Hepatocyte (in vitro differentiated cells): ENCODE measurements around the gene NRCAM. TPM values are rescaled to one million over a fixed set of nuclear protein-coding genes. Genes with fewer than 3 reads are reported as not detected.

ENCODE experiments used
- DNase-seq: peaks from one replicate; pipeline ENCODE4 v3.0.0-alpha.2; 2016; ENCODE audit warnings: low spot score
- H2AFZ ChIP-seq: fragments of 200-600 bp; sonication (generic); 2 replicates; pipeline ENCODE4 v1.6.0; 2016; ENCODE audit warnings: antibody characterized with exemption, mild to moderate bottlenecking
- H3K27ac ChIP-seq: fragments of 200-600 bp; sonication (generic); 2 replicates; pipeline ENCODE4 v1.5.1; 2016; ENCODE audit warnings: mild to moderate bottlenecking
- H3K27me3 ChIP-seq: fragments of 200-600 bp; sonication (generic); 2 replicates; pipeline ENCODE4 v1.6.1; 2016
- H3K36me3 ChIP-seq: fragments of 200-600 bp; sonication (generic); replicated peaks from 2 replicates; pipeline ENCODE4 v1.5.1; 2016; ENCODE audit warnings: low read depth; ENCODE audit not compliant: insufficient read depth
- H3K4me1 ChIP-seq: fragments of 200-600 bp; sonication (generic); 2 replicates; pipeline ENCODE4 v1.5.1; 2016; ENCODE audit warnings: mild to moderate bottlenecking, moderate library complexity; ENCODE audit not compliant: insufficient read depth
- H3K4me2 ChIP-seq: fragments of 200-600 bp; sonication (generic); 2 replicates; pipeline ENCODE4 v1.6.0; 2016
- H3K4me3 ChIP-seq: fragments of 200-600 bp; sonication (generic); 2 replicates; pipeline ENCODE4 v1.5.1; 2016; ENCODE audit warnings: mild to moderate bottlenecking
- H3K79me2 ChIP-seq: fragments of 200-600 bp; sonication (generic); 2 replicates; pipeline ENCODE4 v1.6.0; 2017; ENCODE audit warnings: mild to moderate bottlenecking
- H3K9me2 ChIP-seq: fragments of 200-600 bp; sonication (generic); replicated peaks from 2 replicates; pipeline ENCODE4 v1.6.0; 2017; ENCODE audit warnings: mild to moderate bottlenecking; ENCODE audit not compliant: insufficient read depth
- H3K9me3 ChIP-seq: fragments of 200-600 bp; sonication (generic); 2 replicates; pipeline ENCODE4 v1.5.1; 2016; ENCODE audit warnings: low read depth, mild to moderate bottlenecking
- H4K20me1 ChIP-seq: fragments of 200-600 bp; sonication (generic); 2 replicates; pipeline ENCODE4 v1.6.0; 2016; ENCODE audit warnings: mild to moderate bottlenecking; ENCODE audit not compliant: insufficient read depth, poor library complexity, severe bottlenecking
- CTCF ChIP-seq: fragments of 200-600 bp; sonication (generic); IDR thresholded peaks from 2 replicates; pipeline ENCODE4 v1.5.1; 2016; ENCODE audit warnings: antibody characterized with exemption, mild to moderate bottlenecking; ENCODE audit not compliant: poor library complexity
- EZH2 ChIP-seq: fragments of 200-600 bp; sonication (generic); IDR thresholded peaks from 2 replicates; pipeline ENCODE4 v1.6.1; 2016; ENCODE audit warnings: antibody characterized with exemption, mild to moderate bottlenecking, borderline replicate concordance
- EZH2phosphoT487 ChIP-seq: fragments of 200-600 bp; sonication (generic); IDR thresholded peaks from one replicate; pipeline ENCODE4 v1.6.1; 2018; ENCODE audit warnings: antibody characterized with exemption, mild to moderate bottlenecking, low read depth, moderate library complexity; ENCODE audit not compliant: unreplicated experiment, severe bottlenecking
- WGBS: methylation state at CpG from one replicate; pipeline ENCODE4 v1.1.6; 2016; ENCODE audit warnings: low lambda C conversion rate; ENCODE audit errors: missing lambda C conversion rate; 5-methylcytosine and 5-hydroxymethylcytosine counted together
- polyA plus RNA-seq: library from polyadenylated mRNA; unstranded; fragments of >200 nt; fragmentation: Nextera tagmentation; extraction: Ambion mirVana; gene quantifications from 2 replicates; pipeline ENCODE4 v1.2.1, GENCODE V29; 2016
- total RNA-seq: library from RNA; depleted of rRNA; stranded (reverse); fragments of >200 nt; gene quantifications from 2 replicates; pipeline ENCODE4 v1.2.3, GENCODE V29; 2014

NRCAM gene
- total and polyA plus RNA-seq, 2 experiments from 2014 or later = 16.0 to 34.4 TPM

GRCh38 chr7:108301387-108301786 lies 154.8 kb downstream of the NRCAM start:
- Histone ChIP-seq H3K4me1 (peaks cover 5% of the 10 kb centered on the region), H3K27me3 (no peaks in the 10 kb centered on the region), H3K9me2 (no peaks in the 10 kb centered on the region), H3K4me3 (no peak overlapping the region), H4K20me1 (no peaks in the 10 kb centered on the region), H2AFZ (no peak overlapping the region), H3K27ac (no peak overlapping the region), H3K36me3 (no peaks in the 10 kb centered on the region), H3K9me3 (no peaks in the 10 kb centered on the region), H3K4me2 (no peak overlapping the region), H3K79me2 (no peaks in the 10 kb centered on the region)
- DNase-seq = no peak
- 100% methylated on average over 2 of the region's 2 CpGs for WGBS
- TF ChIP-seq EZH2phosphoT487 (no peak), EZH2 (no peak), CTCF (no peak)

- Histone ChIP-seq H3K36me3 (no peaks in the 10 kb centered on the region), H2AFZ (no peak overlapping the region), H3K27ac (peak overlapping the region; percentile 68), H3K9me2 (no peaks in the 10 kb centered on the region), H3K4me2 (peak overlapping the region; percentile 39), H3K4me1 (peaks cover 5% of the 10 kb centered on the region), H3K9me3 (no peaks in the 10 kb centered on the region), H3K79me2 (no peaks in the 10 kb centered on the region), H3K4me3 (no peak overlapping the region), H3K27me3 (no peaks in the 10 kb centered on the region), H4K20me1 (no peaks in the 10 kb centered on the region)
- TF ChIP-seq EZH2phosphoT487 (no peak), CTCF (no peak), EZH2 (no peak)
- peak; percentile 46 for DNase-seq
- WGBS = 65% methylated on average over 8 of the region's 8 CpGs
Measured at GRCh38 chr7:108299251-108299973, 156.8 kb downstream of the NRCAM start.

GRCh38 chr7:108296911-108297310 lies 159.3 kb downstream of the NRCAM start:
- H3K9me2 ChIP-seq = no peaks in the 10 kb centered on the region
- H3K79me2 ChIP-seq = no peaks in the 10 kb centered on the region
- no peak overlapping the region for H3K4me3 ChIP-seq
- no peak overlapping the region for H2AFZ ChIP-seq
- H3K4me2 ChIP-seq = no peak overlapping the region
- no peak overlapping the region for H3K27ac ChIP-seq
- no peak for DNase-seq
- H3K9me3 ChIP-seq = no peaks in the 10 kb centered on the region
- TF ChIP-seq EZH2phosphoT487 (no peak), CTCF (no peak), EZH2 (no peak)
- H3K36me3 ChIP-seq = no peaks in the 10 kb centered on the region
- peaks cover 11% of the 10 kb centered on the region for H3K4me1 ChIP-seq
- no peaks in the 10 kb centered on the region for H3K27me3 ChIP-seq
- 84% methylated on average over 3 of the region's 3 CpGs for WGBS
- no peaks in the 10 kb centered on the region for H4K20me1 ChIP-seq
